OCI-LY7 (cell line): Measurements from ENCODE around the gene MYH7. TPM values are rescaled to one million over a fixed set of nuclear protein-coding genes. Genes with fewer than 3 reads are reported as not detected.

Experiments
- BruUV-seq: library from RNA; stranded (reverse); fragments of 400-500 nt; replicated peaks from 2 replicates; lab custom pipeline; 2021; lab: Mats Ljungman, UMichigan
- CTCF ChIA-PET: fragments of 300-600 bp; sonication (Branson Sonifier 250); formaldehyde crosslinking; loops from one replicate; lab custom pipeline; 2022; ENCODE audit warnings: antibody characterized with exemption; ENCODE audit not compliant: unreplicated experiment; lab: Charles Lee
- POLR2A ChIA-PET: fragments of 300-600 bp; sonication (Branson Sonifier 250); formaldehyde crosslinking; loops from one replicate; lab custom pipeline; 2022; ENCODE audit warnings: antibody characterized with exemption; lab: Charles Lee
- DNase-seq: peaks from one replicate; pipeline ENCODE4 v3.0.0-alpha.2; 2015; ENCODE audit warnings: low spot score
- H2AFZ ChIP-seq: fragments of 200-600 bp; sonication (generic), shearing (Covaris generic); 2 replicates; pipeline ENCODE4 v1.6.1; 2014; ENCODE audit warnings: mild to moderate bottlenecking, antibody characterized with exemption, low read length, moderate library complexity
- H3K27ac ChIP-seq: fragments of 200-600 bp; sonication (generic); 2 replicates; pipeline ENCODE4 v1.5.1; 2014; ENCODE audit warnings: mixed run types, low read depth, mild to moderate bottlenecking, moderate library complexity, low read length, inconsistent platforms; ENCODE audit not compliant: poor library complexity, severe bottlenecking
- H3K36me3 ChIP-seq: fragments of 200-600 bp; sonication (generic); 2 replicates; pipeline ENCODE4 v1.6.1; 2014; ENCODE audit warnings: mild to moderate bottlenecking, antibody characterized with exemption, low read length, moderate library complexity, mixed read lengths; ENCODE audit not compliant: insufficient read depth
- H3K4me1 ChIP-seq: fragments of 200-600 bp; sonication (generic); 2 replicates; pipeline ENCODE4 v1.5.1; 2014; ENCODE audit warnings: mild to moderate bottlenecking, low read length; ENCODE audit not compliant: insufficient read depth, poor library complexity, severe bottlenecking
- H3K4me2 ChIP-seq: fragments of 200-600 bp; sonication (generic); 2 replicates; pipeline ENCODE4 v1.6.1; 2014; ENCODE audit warnings: mild to moderate bottlenecking, low read length
- H3K4me3 ChIP-seq: fragments of 200-600 bp; sonication (generic); 2 replicates; pipeline ENCODE4 v1.5.1; 2014; ENCODE audit warnings: mild to moderate bottlenecking, low read depth, low read length; ENCODE audit not compliant: poor library complexity, severe bottlenecking
- H3K79me2 ChIP-seq: fragments of 200-600 bp; sonication (generic); 2 replicates; pipeline ENCODE4 v1.6.1; 2016; ENCODE audit warnings: low read depth, mild to moderate bottlenecking, low read length, moderate library complexity, mixed read lengths; ENCODE audit not compliant: insufficient read depth
- H3K9me2 ChIP-seq: fragments of 200-600 bp; sonication (generic); 2 replicates; pipeline ENCODE4 v1.6.1; 2016; ENCODE audit warnings: mild to moderate bottlenecking, low read length, mixed read lengths; ENCODE audit not compliant: insufficient read depth
- H3K9me3 ChIP-seq: fragments of 200-600 bp; sonication (generic); 2 replicates; pipeline ENCODE4 v1.6.1; 2014; ENCODE audit warnings: mild to moderate bottlenecking, mixed run types, low read length, mixed read lengths
- H4K20me1 ChIP-seq: fragments of 200-600 bp; sonication (generic); 2 replicates; pipeline ENCODE4 v1.6.1; 2014; ENCODE audit warnings: mild to moderate bottlenecking, antibody characterized with exemption, low read length, moderate library complexity, mixed read lengths; ENCODE audit not compliant: insufficient read depth
- CTCF ChIP-seq: fragments of 200-600 bp; sonication (generic); conservative IDR thresholded peaks from 2 replicates; pipeline ENCODE4 v1.5.1; 2014; ENCODE audit warnings: mild to moderate bottlenecking, antibody characterized with exemption, low read length, moderate library complexity, mixed read lengths
- EZH2phosphoT487 ChIP-seq: fragments of 200-600 bp; sonication (generic); IDR thresholded peaks from 2 replicates; pipeline ENCODE4 v1.6.1; 2018; ENCODE audit warnings: low read depth, borderline replicate concordance, mild to moderate bottlenecking, mixed run types, antibody characterized with exemption, low read length, moderate library complexity, mixed read lengths
- intact Hi-C: fragments of 100-400 bp; cut with micrococcal nuclease; formaldehyde crosslinking; loops from one replicate; pipeline ENCODE4 v1.10.0; 2022; ENCODE audit not compliant: unreplicated experiment
- total RNA-seq, 2 experiments: library from RNA; depleted of rRNA in 1 of 2; stranded (reverse); fragments of >200 nt in 1 of 2; shearing (Covaris generic) in 1 of 2; gene quantifications; 2 replicates each; pipeline ENCODE4 v1.2.3, GENCODE V29; 2014 to 2022

Gene MYH7
- total RNA-seq, 2 experiments from 2014 or later: not detected

GRCh38 chr14:23403908-23404307 lies 31.6 kb downstream of the MYH7 start:
- CTCF ChIA-PET: no interaction called here

DNA sequence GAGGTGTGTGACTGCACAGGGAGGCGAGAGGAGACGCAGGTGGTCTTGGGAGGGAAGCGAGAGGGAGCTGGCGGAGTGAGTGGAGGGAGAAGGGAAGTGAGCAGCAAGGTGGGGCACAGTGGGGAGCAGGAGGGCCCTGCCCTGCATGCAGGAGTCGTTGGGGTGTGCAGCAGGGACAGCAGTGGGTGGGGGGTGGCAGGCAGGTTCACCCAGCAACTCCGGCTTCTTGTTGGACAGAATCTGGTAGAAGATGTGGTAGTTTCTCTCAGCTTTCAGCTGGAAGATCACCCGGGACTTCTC lies 32.4 kb downstream of the MYH7 start:
- BruUV-seq: no TSS peak
- H3K4me2 ChIP-seq: no peak overlapping the region

More at GRCh38 chr14:23403908-23404307, 31.6 kb downstream of the MYH7 start:
- Histone ChIP-seq H4K20me1 (no peaks in the 10 kb centered on the region), H3K79me2 (no peaks in the 10 kb centered on the region), H3K27ac (no peak overlapping the region), H3K4me3 (no peak overlapping the region), H2AFZ (no peak overlapping the region), H3K4me1 (no peaks in the 10 kb centered on the region), H3K36me3 (no peaks in the 10 kb centered on the region), H3K4me2 (no peak overlapping the region), H3K9me2 (no peaks in the 10 kb centered on the region), H3K9me3 (no peaks in the 10 kb centered on the region)
- POLR2A ChIA-PET: no interaction called here
- no TSS peak for BruUV-seq
- DNase-seq: no peak
- intact Hi-C loops: no loop called here
- TF ChIP-seq CTCF: no peak
- no peak for TF ChIP-seq EZH2phosphoT487

More for the DNA sequence above, 32.4 kb downstream of the MYH7 start:
- no peak for DNase-seq
- H3K9me2 ChIP-seq: no peaks in the 10 kb centered on the region
- CTCF ChIA-PET: no interaction called here
- H4K20me1 ChIP-seq: no peaks in the 10 kb centered on the region
- no peaks in the 10 kb centered on the region for H3K9me3 ChIP-seq
- POLR2A ChIA-PET: interaction anchor here (0.5 kb wide), 1 partner anchor 198 kb away, joined by 6 read pairs; no protein-coding TSS in a partner anchor
- H3K4me3 ChIP-seq: no peak overlapping the region
- intact Hi-C loops: no loop called here
- no peak overlapping the region for H3K27ac ChIP-seq
- no peak overlapping the region for H2AFZ ChIP-seq
- no peaks in the 10 kb centered on the region for H3K36me3 ChIP-seq
- no peaks in the 10 kb centered on the region for H3K79me2 ChIP-seq
- no peak for TF ChIP-seq EZH2phosphoT487
- no peak for TF ChIP-seq CTCF
- H3K4me1 ChIP-seq: no peaks in the 10 kb centered on the region
